Suprapubic skin (tissue), 4 donors: Measurements from ENCODE around the gene MYCBP2. TPM values are rescaled to one million over a fixed set of nuclear protein-coding genes. Genes with fewer than 3 reads are reported as not detected.

Experiments used
- DNase-seq, 2 donors: peaks; one replicate each; pipeline ENCODE4 v3.0.0-alpha.2; 2019; ENCODE audit warnings: low spot score in 2 of 2
- H3K27ac ChIP-seq: fragments of 200-600 bp; sonication (generic); one replicate; pipeline ENCODE4 v1.5.1; 2019
- H3K27me3 ChIP-seq: fragments of 200-600 bp; sonication (generic); one replicate; pipeline ENCODE4 v1.5.1; 2019
- H3K36me3 ChIP-seq: fragments of 200-600 bp; sonication (generic); one replicate; pipeline ENCODE4 v1.5.1; 2019
- H3K4me1 ChIP-seq: fragments of 200-600 bp; sonication (generic); one replicate; pipeline ENCODE4 v1.5.1; 2019
- H3K4me3 ChIP-seq: fragments of 200-600 bp; sonication (generic); one replicate; pipeline ENCODE4 v1.5.1; 2019; ENCODE audit warnings: mild to moderate bottlenecking
- H3K9me3 ChIP-seq: fragments of 200-600 bp; sonication (generic); one replicate; pipeline ENCODE4 v1.5.1; 2019
- CTCF ChIP-seq, 2 donors: fragments of 200-600 bp in 1 of 2; fragments of 450-650 bp in 1 of 2; sonication (generic) in 1 of 2; IDR thresholded peaks; one replicate each; pipeline ENCODE4 v1.5.1; 2016 to 2019; ENCODE audit warnings: antibody characterized with exemption in 2 of 2, mild to moderate bottlenecking in 1 of 2, moderate library complexity in 1 of 2
- EP300 ChIP-seq: sonication (generic); formaldehyde crosslinking; IDR thresholded peaks from one replicate; pipeline ENCODE4 v1.6.1; 2017; ENCODE audit warnings: antibody characterized with exemption
- POLR2A ChIP-seq, 2 donors: fragments of 450-650 bp; IDR thresholded peaks; one replicate each; pipeline ENCODE4 v1.6.1; 2017; ENCODE audit warnings: antibody characterized with exemption in 2 of 2, mild to moderate bottlenecking in 2 of 2, moderate library complexity in 2 of 2
- POLR2AphosphoS5 ChIP-seq, 3 donors: sonication (generic); formaldehyde crosslinking; IDR thresholded peaks; one replicate each; pipeline ENCODE4 v1.6.1; 2017; ENCODE audit warnings: antibody characterized with exemption in 3 of 3
- WGBS: methylation state at CpG from one replicate; pipeline ENCODE4 v1.1.5; 2018; 5-methylcytosine and 5-hydroxymethylcytosine counted together
- total RNA-seq, 4 donors: library from RNA; depleted of rRNA; stranded (reverse); fragments of >200 nt; gene quantifications; one replicate each; pipeline ENCODE4 v1.1.0, GENCODE V29; 2016

The MYCBP2 gene
- total RNA-seq, 4 donors from 2014 or later: 182 to 245 (median 207) TPM

- DNase-seq: no peak
- no peaks in the 10 kb centered on the region for H3K4me1 ChIP-seq
- H3K27me3 ChIP-seq: no peaks in the 10 kb centered on the region
- H3K9me3 ChIP-seq: no peaks in the 10 kb centered on the region
- TF ChIP-seq CTCF (IDR thresholded peaks at IDR 0.05) (no peak), POLR2AphosphoS5 (IDR thresholded peaks at IDR 0.05) (no peak), POLR2A (IDR thresholded peaks at IDR 0.05) (no peak), EP300 (no peak)
- no peak overlapping the region for H3K27ac ChIP-seq
- H3K4me3 ChIP-seq: no peak overlapping the region
- 96% methylated on average over 3 of the region's 3 CpGs for WGBS
- H3K36me3 ChIP-seq: peaks cover 60% of the 10 kb centered on the region
Measured at GRCh38 chr13:77094773-77095172, 232.1 kb downstream of the MYCBP2 start.

GRCh38 chr13:77093735-77094134 is 233.2 kb downstream of the MYCBP2 start:
- Histone ChIP-seq H3K27me3 (no peaks in the 10 kb centered on the region), H3K4me3 (no peak overlapping the region), H3K4me1 (no peaks in the 10 kb centered on the region), H3K27ac (no peak overlapping the region), H3K9me3 (no peaks in the 10 kb centered on the region), H3K36me3 (peaks cover 57% of the 10 kb centered on the region)
- WGBS: 65% methylated on average over 1 of the region's 1 CpG
- no peak for DNase-seq
- TF ChIP-seq CTCF (IDR thresholded peaks at IDR 0.05): no peak

- no peaks in the 10 kb centered on the region for H3K27me3 ChIP-seq
- TF ChIP-seq CTCF (IDR thresholded peaks at IDR 0.05) (no peak), EP300 (no peak), POLR2A (IDR thresholded peaks at IDR 0.05) (no peak), POLR2AphosphoS5 (IDR thresholded peaks at IDR 0.05) (no peak)
- no peak overlapping the region for H3K4me3 ChIP-seq
- no peak for DNase-seq
- no peaks in the 10 kb centered on the region for H3K9me3 ChIP-seq
- H3K36me3 ChIP-seq: peaks cover 70% of the 10 kb centered on the region
- H3K27ac ChIP-seq: no peak overlapping the region
- WGBS: 97% methylated on average over 2 of the region's 2 CpGs
- H3K4me1 ChIP-seq: peaks cover 4% of the 10 kb centered on the region
Measured at GRCh38 chr13:77084755-77085154, 242.1 kb downstream of the MYCBP2 start.

DNA sequence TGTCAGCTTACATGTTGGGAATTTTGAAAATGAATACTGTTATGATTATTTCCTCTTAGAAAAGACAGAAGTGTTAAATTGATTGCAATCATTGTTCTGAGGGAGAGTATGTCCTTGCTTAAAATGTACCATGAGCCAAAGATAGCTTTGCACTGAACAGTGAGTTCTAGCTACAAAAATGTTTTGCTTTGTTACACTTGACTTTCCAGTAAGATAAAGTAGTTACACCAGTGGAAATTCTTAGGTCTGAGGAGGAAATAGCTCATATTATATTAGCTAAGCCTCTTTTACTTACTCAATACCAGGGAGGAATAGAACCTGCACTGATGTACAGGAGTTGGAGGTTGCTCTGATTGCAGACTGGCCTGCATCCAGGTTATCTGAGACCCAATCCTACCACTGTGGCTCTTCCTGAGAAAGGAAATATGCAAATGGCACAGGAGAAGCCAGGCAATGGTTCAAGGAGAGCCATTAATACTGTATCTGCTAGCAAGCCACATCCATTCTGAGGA is 246.9 kb downstream of the MYCBP2 start:
- H3K9me3 ChIP-seq: no peaks in the 10 kb centered on the region
- H3K27me3 ChIP-seq: no peaks in the 10 kb centered on the region
- no peak overlapping the region for H3K4me3 ChIP-seq
- TF ChIP-seq POLR2A (IDR thresholded peaks at IDR 0.05) (no peak), POLR2AphosphoS5 (IDR thresholded peaks at IDR 0.05) (no peak), EP300 (no peak), CTCF (IDR thresholded peaks at IDR 0.05) (no peak)
- no peak for DNase-seq
- no peak overlapping the region for H3K27ac ChIP-seq
- H3K36me3 ChIP-seq: peaks cover 87% of the 10 kb centered on the region
- peaks cover 4% of the 10 kb centered on the region for H3K4me1 ChIP-seq

DNA sequence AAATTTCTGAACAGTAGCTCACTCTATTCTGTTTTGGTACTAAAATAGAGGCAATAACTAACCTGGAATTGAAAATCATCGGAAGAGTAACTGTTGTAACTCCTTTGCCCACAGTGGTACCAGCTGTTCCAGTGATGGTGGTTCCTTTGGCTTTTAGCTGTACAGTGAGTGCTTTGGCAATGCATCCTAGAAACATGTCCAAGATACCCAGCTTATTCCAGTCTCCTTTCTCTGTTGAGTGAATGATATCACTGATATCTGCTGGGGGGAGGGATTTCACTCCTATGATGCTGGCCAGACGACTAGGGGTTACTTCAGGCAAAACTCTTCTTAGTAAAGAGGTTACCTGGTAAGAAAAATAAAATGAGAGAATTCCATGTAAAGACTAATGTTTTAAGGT is 259.4 kb downstream of the MYCBP2 start:
- DNase-seq: no peak
- no peaks in the 10 kb centered on the region for H3K9me3 ChIP-seq
- no peaks in the 10 kb centered on the region for H3K4me1 ChIP-seq
- 86% methylated on average over 2 of the region's 2 CpGs for WGBS
- no peak overlapping the region for H3K27ac ChIP-seq
- no peaks in the 10 kb centered on the region for H3K27me3 ChIP-seq
- H3K36me3 ChIP-seq: peaks cover 76% of the 10 kb centered on the region
- H3K4me3 ChIP-seq: no peak overlapping the region
- TF ChIP-seq EP300: no peak

DNA sequence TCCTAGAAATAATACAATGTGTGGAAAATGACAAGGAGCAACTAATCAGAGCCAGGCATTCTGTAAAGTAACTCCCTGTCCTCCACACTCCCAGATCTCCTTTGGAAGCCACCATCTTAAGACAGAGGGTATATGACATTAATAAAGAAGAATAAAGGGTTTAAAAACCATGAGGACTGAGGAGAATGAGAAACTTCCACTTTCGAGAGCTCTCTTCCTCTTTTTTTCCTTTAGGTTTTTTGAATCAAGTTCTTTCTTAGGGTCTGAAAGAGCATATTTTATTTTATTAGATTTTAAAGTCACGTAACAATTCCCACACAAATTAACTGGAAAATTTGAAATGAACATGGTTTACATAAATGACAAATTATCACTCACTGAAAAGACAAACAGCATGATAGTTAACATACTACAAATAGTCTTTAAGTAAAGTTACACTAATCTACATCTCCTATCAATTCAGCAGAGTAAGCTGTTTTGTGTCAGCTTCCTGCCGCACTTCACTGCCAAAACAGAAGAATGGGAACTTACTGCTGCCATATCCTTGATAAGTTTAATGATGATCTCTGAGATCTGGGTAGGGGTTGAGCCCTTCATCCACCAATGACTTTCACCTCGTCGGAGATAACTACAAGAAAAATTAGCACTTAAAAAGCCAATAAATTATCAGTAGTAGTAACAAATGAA is 261.3 kb downstream of the MYCBP2 start:
- WGBS: 78% methylated on average over 5 of the region's 5 CpGs
- DNase-seq: no peak
- no peaks in the 10 kb centered on the region for H3K27me3 ChIP-seq
- no peak overlapping the region for H3K4me3 ChIP-seq
- TF ChIP-seq POLR2A (IDR thresholded peaks at IDR 0.05) (no peak), POLR2AphosphoS5 (IDR thresholded peaks at IDR 0.05) (no peak), EP300 (no peak), CTCF (IDR thresholded peaks at IDR 0.05) (no peak)
- no peak overlapping the region for H3K27ac ChIP-seq
- peaks cover 93% of the 10 kb centered on the region for H3K36me3 ChIP-seq
- no peaks in the 10 kb centered on the region for H3K9me3 ChIP-seq
- H3K4me1 ChIP-seq: no peaks in the 10 kb centered on the region
